Measurements from ENCODE around the gene MYL6. TPM values are rescaled to one million over a fixed set of nuclear protein-coding genes. Genes with fewer than 3 reads are reported as not detected.

MYL6 gene
- total and polyA plus RNA-seq, 9 of the 15 experiments (the other 6 are each of a cell fraction or from before 2014, with no cell fraction given): 557 to 1,664 (median 958) TPM

- no peak for TF ChIP-seq BCLAF1 (IDR thresholded peaks at IDR 0.05; ENCODE audit: borderline replicate concordance in 1 of 2, control insufficient read depth in 1 of 2, low read depth in 2 of 2, low read length in 1 of 2)
- TF ChIP-seq ETS1 (conservative IDR thresholded peaks at IDR 0.05; ENCODE audit: control insufficient read depth, low read depth, low read length): 0 out of 2 replicates have a peak, but pooled peaks have one; percentile 16
- no peak for TF ChIP-seq ZKSCAN1 (IDR thresholded peaks at IDR 0.05; ENCODE audit: low read depth, low read length)
- no peak for TF ChIP-seq CEBPZ (IDR thresholded peaks at IDR 0.05; ENCODE audit: borderline replicate concordance, low read depth, low read length)
- TF ChIP-seq TARDBP (IDR thresholded peaks at IDR 0.05): no peak
- TF ChIP-seq STAT5B (CRISPR knock-in tag; IDR thresholded peaks at IDR 0.05): no peak
- 0 out of 2 replicates have a peak, but pooled peaks have one; percentile 30 for TF ChIP-seq ZC3H8 (IDR thresholded peaks at IDR 0.05)
- no peak for TF ChIP-seq NR0B1 (IDR thresholded peaks at IDR 0.05; ENCODE audit: partially characterized antibody)
- TF ChIP-seq PHF8 (IDR thresholded peaks at IDR 0.05; ENCODE audit: borderline replicate concordance, low read length): peak; percentile 88
- no peak for TF ChIP-seq MCM5 (IDR thresholded peaks at IDR 0.05; ENCODE audit: low read depth)
- TF ChIP-seq RBFOX2 (IDR thresholded peaks at IDR 0.05; ENCODE audit: low read depth, low read length): peak; percentile 96
- peak in 1 of 2 experiments; percentile 65; a peak in 2 of 4 replicates for TF ChIP-seq TBL1XR1 (IDR thresholded peaks at IDR 0.05; ENCODE audit: low read length in 2 of 2)
- TF ChIP-seq PRMT5 (CRISPR knock-in tag; IDR thresholded peaks at IDR 0.05): no peak; the same call in 1 of the 2 replicates
- TF ChIP-seq KLF10 (CRISPR knock-in tag; IDR thresholded peaks at IDR 0.05): no peak
- no peak for TF ChIP-seq ZNF551 (CRISPR knock-in tag; IDR thresholded peaks at IDR 0.05)
- no peak for TF ChIP-seq RBM17 (IDR thresholded peaks at IDR 0.05; ENCODE audit: borderline replicate concordance, low read depth, low read length)
- TF ChIP-seq CGGBP1 (CRISPR knock-in tag; IDR thresholded peaks at IDR 0.05): peak; percentile 60; the same call in 1 of the 2 replicates
- TF ChIP-seq MTA2 (IDR thresholded peaks at IDR 0.05; ENCODE audit: low read depth): no peak
Measured at GRCh38 chr12:56158029-56158925, at the start of gene MYL6 (continued).

Measured in K562 (cell line).